ENCODE data around the gene DNER. TPM values are rescaled to one million over a fixed set of nuclear protein-coding genes. Genes with fewer than 3 reads are reported as not detected.

DNER gene
- total and polyA plus RNA-seq, 2 of the 4 experiments (the other 2 are of a cell fraction): under 0.01 to 0.14 TPM

GRCh38 chr2:229445501-229446211 is 268.7 kb downstream of the DNER start:
- dilution Hi-C loops (cut with HindIII; ENCODE audit: low sequenced_read_pairs, unreplicated experiment): no loop called here
- Histone ChIP-seq H3K4me2 (ENCODE audit: low read depth, low read length) (0 out of 2 replicates have a peak overlapping the region, but pooled peaks have one; percentile 10), H4K8ac (ENCODE audit: low read depth in 2 of 2, low read length in 2 of 2) (no peak overlapping the region; a peak in 1 of 4 replicates), H3K4ac (ENCODE audit: low read depth, low read length) (peak overlapping the region; percentile 62; the same call in 1 of the 2 replicates), H4K20me1 (ENCODE audit: insufficient read depth, low read length) (no peaks in the 10 kb centered on the region), H3K18ac (ENCODE audit: low read depth, low read length) (peak overlapping the region; percentile 2; the same call in 1 of the 2 replicates), H3K23ac (ENCODE audit: low read depth, low read length) (no peak overlapping the region), H3K27ac (ENCODE audit: insufficient read depth, low read length) (0 out of 2 replicates have a peak overlapping the region, but pooled peaks have one; percentile 10), H3K9ac (ENCODE audit: low read depth, low read length) (no peak overlapping the region), H2AK5ac (ENCODE audit: low read depth, low read length) (0 out of 2 replicates have a peak overlapping the region, but pooled peaks have one; percentile 24), H3K4me1 (ENCODE audit: control insufficient read depth, insufficient read depth, low read length) (peaks cover 5% of the 10 kb centered on the region), H3K79me1 (ENCODE audit: low read depth in 1 of 2, low read length in 2 of 2) (no peaks in the 10 kb centered on the region), H3K27me3 (ENCODE audit: control insufficient read depth, insufficient read depth, low read length) (no peaks in the 10 kb centered on the region), H3K4me3 (ENCODE audit: insufficient read depth, low read depth, low read length) (no peak overlapping the region), H2BK15ac (ENCODE audit: low read depth, low read length) (0 out of 3 replicates have a peak overlapping the region, but pooled peaks have one; percentile 16), H3K14ac (replicated peaks; ENCODE audit: low read depth, low read length) (peak overlapping the region; percentile 24; the same call in 1 of the 2 replicates), H2BK5ac (ENCODE audit: low read depth, low read length, poor library complexity, severe bottlenecking) (peak overlapping the region; percentile 75), H3K9me3 (ENCODE audit: control insufficient read depth, insufficient read depth, low read length) (no peaks in the 10 kb centered on the region), H3K9me1 (ENCODE audit: insufficient read depth, low read length) (no peaks in the 10 kb centered on the region; the same call in 1 of the 2 replicates), H2AK9ac (replicated peaks; ENCODE audit: low read depth, low read length, poor library complexity) (no peak overlapping the region), H2BK20ac (ENCODE audit: low read depth, low read length) (peak overlapping the region; percentile 67; the same call in 1 of the 2 replicates), H4K91ac (ENCODE audit: insufficient read depth, low read depth, low read length) (peak overlapping the region; percentile 7; the same call in 1 of the 2 replicates), H2AFZ (replicated peaks; ENCODE audit: low read length, poor library complexity) (no peak overlapping the region), H3K36me3 (ENCODE audit: control insufficient read depth, insufficient read depth, low read length) (no peaks in the 10 kb centered on the region), H3K56ac (ENCODE audit: extremely low read depth, insufficient read depth, low read length) (no peak overlapping the region), H4K5ac (ENCODE audit: low read depth, low read length) (no peak overlapping the region), H2BK120ac (ENCODE audit: low read depth, low read length) (peak overlapping the region; percentile 66)
- DNase-seq (peak; percentile 16), ATAC-seq (ENCODE audit: low read depth) (peak; percentile 42)
- intact Hi-C loops (cut with micrococcal nuclease): no loop called here
- no TSS peak for BruUV-seq (replicated peaks)
- ChIA-PET POLR2A (ENCODE audit: unreplicated experiment) (no interaction called here), CTCF (no interaction called here)
- 90% methylated on average over 2 of the region's 11 CpGs; no CpG with 5 or more reads in 1 of the 2 experiments for WGBS, 2 experiments (ENCODE audit: extremely low coverage in 2 of 2, insufficient read length in 1 of 2)
- in situ Hi-C loops (cut with MboI; ENCODE audit: low sequenced_read_pairs): no loop called here
- no peak for TF ChIP-seq RCOR1 (IDR thresholded peaks at IDR 0.05; ENCODE audit: insufficient replicate concordance, low read length)
- no peak for TF ChIP-seq MAFK (IDR thresholded peaks at IDR 0.05; ENCODE audit: low read depth, low read length)
- TF ChIP-seq BHLHE40 (IDR thresholded peaks at IDR 0.05; ENCODE audit: low read depth, low read length): no peak
- TF ChIP-seq ELK1 (IDR thresholded peaks at IDR 0.05; ENCODE audit: borderline replicate concordance, low read depth, low read length): no peak
- TF ChIP-seq, protein P1, sequence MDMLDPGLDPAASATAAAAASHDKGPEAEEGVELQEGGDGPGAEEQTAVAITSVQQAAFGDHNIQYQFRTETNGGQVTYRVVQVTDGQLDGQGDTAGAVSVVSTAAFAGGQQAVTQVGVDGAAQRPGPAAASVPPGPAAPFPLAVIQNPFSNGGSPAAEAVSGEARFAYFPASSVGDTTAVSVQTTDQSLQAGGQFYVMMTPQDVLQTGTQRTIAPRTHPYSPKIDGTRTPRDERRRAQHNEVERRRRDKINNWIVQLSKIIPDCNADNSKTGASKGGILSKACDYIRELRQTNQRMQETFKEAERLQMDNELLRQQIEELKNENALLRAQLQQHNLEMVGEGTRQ (IDR thresholded peaks at IDR 0.05; ENCODE audit: low read depth, low read length): no peak

Measured in IMR-90 (cell line).